HG03575 (cell line): ENCODE data around the gene ANXA1.

Experiments used
- ATAC-seq: cut with Tn5 transposase; IDR thresholded peaks from one replicate; pipeline ENCODE4 v1.9.1; 2021; ENCODE audit not compliant: unreplicated experiment, insufficient number of reproducible peaks, low FRiP score; ENCODE audit errors: extremely low read depth

Gene ANXA1

DNA sequence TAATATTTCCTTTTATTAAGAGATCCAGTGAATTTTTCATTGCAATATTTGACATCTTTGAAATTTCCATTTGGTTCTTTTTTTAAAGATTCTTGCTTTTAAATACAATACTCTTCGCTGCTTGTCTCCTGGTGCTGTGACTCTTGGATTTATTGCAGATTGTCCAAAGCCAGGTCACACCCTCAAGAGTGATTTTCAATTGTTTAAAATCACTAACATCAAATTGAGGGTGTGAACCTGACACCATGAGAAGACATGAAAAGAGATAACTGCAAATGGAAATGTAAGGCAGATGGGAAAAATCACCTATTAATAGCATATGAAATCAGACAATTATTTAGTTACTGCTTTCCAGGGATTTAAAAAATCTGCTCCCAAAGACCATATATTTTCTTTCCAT is 42.6 kb downstream of the ANXA1 start:
- no peak for ATAC-seq

DNA sequence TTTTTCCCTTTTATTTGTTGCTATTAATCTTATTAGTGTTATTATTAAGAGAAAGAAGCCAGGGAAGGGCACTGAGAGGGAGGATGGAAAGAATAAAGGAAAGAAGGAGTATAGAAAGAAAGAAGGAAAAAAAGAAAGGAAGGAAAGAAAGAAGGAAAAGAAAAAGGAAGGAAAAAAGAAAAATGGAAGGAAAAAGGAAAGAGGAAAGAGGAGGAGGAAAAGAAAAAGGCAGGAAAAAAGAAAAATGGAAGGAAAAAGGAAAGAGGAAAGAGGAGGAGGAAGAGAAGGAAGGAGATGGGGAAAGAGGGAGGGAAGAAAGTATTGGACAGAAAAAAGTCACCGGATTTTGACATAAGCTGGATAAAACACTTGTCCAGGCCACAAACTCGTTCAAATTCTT is 47.8 kb downstream of the ANXA1 start:
- no peak for ATAC-seq

DNA sequence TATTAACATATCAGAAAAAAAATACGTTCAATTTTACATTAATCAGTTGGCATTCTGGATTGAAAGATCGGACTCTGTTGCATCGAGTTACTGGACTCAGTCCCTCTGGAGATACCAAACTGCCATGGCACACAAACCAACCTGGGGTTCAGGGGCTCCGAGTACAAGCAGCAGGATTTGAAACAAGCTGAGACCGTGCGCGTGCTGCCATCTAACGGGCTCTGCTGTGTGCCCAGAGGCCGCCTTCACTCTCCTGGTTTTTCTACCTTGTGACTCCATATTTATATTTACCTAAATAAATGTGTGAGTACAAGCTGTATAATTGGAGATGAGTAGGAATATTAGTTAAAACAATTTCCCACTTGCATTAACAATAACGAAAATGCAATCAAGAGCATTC is 48.2 kb downstream of the ANXA1 start:
- no peak for ATAC-seq

DNA sequence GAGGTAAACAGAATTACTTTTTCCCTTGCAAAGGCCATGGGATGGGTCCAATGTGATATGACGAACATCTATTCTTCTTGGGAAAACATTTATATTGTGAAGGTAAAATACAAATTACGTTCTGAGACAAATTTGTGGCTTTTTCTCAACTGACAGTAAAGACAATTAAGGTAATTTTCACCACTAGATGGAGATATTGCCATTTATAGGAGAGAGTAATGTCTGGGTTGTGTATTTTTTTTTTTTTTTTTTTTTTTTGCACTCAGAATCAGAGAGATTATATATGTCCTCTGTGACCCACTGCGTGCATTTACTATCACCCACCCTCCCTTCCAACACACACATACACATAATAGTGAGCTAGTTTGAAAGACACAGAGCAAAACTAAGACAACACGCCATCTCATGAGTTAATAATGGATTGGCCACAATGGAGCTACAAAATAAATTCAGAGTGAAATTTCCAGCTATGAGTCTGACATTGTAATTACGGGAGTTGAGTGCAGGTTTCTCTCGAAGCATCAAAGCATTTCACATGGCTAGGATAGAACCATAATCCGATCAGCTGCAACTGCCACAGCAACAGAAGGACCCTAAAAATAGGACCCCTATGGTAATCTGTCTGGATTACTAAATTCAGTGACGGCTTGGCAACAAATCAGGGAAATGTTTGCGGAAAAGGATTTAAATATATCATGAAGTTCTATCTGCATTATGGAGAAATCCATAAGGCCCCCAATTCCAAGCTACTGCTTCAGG is 49.2 kb downstream of the ANXA1 start:
- ATAC-seq: no peak

DNA sequence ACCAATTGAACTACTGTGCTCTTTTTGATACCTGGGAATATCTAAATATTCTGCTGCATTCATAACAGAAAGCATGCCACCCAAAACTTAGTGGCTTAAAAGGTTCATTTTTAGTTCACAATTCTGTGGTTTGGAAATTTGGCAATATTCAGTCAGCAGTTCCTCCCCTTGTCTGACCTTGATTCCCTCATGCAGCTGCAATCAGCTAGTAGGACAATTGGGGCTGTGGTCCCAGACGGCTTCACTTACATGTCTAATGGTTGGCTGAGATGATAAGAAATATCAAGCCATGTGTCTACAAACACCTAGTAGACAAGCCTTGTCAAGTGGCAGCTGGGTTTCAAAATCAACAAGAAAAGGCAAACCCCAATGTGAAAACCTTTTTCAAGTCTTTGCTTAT is 51.3 kb downstream of the ANXA1 start:
- no peak for ATAC-seq

DNA sequence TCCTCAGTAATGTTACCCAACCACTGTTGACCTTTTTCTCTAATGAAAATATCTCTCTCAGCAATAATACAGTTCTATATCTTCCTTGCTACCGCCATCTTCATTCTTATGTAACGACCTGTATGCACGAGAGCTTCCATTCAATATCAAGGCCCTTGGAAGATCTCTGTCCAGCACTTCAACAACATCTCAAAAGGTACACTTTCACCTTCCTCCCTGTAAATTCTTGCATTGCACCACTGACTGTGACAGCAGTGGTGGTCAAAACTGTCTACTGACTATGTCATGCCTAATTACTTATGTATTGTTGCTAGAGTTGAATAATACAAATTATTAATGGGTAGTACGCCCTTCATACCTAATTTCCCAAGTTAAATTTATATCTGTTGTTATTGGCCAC is 53.3 kb downstream of the ANXA1 start:
- no peak for ATAC-seq

DNA sequence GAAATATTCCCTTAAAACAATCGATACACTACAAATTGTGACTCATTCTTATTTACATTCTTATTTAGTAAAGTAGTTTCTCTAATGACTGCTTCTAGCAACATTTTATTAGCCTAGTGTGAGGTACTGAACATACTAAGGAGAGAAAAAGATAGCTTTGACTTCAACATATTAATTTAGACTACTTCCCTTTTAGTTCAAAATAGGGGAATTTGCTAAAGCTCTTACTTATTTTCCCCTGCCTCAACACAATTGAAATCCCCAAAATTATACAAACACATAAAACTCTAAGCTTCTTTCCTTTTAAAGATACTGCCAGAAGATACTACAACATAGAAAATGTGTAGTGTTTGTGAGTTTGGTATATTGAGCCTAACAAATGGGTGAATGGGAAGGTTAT is 55.2 kb downstream of the ANXA1 start:
- ATAC-seq: no peak

DNA sequence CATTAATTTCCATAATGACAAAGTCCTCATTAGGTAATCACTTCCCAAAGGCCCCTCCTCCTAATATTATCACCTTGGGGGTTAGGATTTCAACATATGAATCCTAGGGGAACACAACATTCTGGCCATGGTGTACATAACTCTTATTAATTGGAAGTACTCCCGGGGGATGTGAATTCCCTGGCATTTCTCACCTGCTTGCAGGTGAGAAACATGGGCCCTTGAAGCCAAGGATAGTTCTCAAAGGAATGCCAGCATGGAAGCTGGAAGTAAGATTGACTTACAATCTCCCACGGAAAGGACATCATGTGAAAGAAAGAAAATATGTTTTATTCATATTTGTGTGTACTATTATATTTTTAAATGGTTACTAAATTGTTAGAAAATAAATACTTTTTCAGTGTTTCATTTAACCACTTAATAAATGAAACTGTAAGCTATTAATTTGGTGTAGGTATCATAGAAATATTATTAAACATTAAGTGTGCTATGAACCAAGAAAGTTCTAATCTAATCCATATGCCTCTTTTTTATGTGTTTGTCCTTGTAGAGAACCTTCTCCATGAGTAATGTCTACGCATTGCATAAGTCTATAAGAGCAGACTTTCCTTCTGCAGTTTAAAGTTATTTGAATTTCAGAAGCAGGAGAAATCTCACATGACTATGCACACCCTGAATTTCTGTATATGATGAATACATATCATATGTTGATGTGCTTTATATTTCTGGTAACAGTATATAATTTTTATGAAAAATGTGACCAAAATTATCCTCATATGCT is 59.4 kb downstream of the ANXA1 start:
- ATAC-seq: no peak

GRCh38 chr9:73213300-73213699 is 61.6 kb downstream of the ANXA1 start:
- ATAC-seq: no peak

GRCh38 chr9:73215249-73215648 is 63.6 kb downstream of the ANXA1 start:
- ATAC-seq: no peak

DNA sequence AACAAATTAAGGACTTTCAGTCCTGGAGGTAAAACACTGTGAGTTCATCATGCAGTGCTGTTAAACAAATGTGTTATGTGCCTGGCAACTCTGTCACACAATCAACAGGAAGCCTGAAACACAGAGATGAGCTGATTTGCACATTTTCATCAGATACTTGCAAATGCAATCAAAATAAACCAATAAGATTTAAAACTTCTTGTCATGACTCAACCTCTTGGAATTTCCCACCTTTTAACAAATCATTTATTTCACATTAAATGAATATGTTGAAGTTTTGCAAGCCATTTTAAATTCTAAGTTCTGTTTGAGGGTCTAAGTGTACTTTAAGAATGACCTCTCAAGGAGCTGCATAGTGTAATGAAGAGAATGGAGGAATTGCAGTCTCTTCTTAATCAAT is 64.4 kb downstream of the ANXA1 start:
- ATAC-seq: no peak
